ENCODE results near the gene ZNF33B.
A peak's percentile ranks its signal among the peaks of the same experiment; 100 is the strongest.

ZNF33B gene

GRCh38 chr10:42578019-42578418 is 60.4 kb downstream of the ZNF33B start:
- no peak overlapping the region for H3K27ac ChIP-seq
- TF ChIP-seq, protein P1, sequence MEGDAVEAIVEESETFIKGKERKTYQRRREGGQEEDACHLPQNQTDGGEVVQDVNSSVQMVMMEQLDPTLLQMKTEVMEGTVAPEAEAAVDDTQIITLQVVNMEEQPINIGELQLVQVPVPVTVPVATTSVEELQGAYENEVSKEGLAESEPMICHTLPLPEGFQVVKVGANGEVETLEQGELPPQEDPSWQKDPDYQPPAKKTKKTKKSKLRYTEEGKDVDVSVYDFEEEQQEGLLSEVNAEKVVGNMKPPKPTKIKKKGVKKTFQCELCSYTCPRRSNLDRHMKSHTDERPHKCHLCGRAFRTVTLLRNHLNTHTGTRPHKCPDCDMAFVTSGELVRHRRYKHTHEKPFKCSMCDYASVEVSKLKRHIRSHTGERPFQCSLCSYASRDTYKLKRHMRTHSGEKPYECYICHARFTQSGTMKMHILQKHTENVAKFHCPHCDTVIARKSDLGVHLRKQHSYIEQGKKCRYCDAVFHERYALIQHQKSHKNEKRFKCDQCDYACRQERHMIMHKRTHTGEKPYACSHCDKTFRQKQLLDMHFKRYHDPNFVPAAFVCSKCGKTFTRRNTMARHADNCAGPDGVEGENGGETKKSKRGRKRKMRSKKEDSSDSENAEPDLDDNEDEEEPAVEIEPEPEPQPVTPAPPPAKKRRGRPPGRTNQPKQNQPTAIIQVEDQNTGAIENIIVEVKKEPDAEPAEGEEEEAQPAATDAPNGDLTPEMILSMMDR (conservative IDR thresholded peaks at IDR 0.05): no peak

DNA sequence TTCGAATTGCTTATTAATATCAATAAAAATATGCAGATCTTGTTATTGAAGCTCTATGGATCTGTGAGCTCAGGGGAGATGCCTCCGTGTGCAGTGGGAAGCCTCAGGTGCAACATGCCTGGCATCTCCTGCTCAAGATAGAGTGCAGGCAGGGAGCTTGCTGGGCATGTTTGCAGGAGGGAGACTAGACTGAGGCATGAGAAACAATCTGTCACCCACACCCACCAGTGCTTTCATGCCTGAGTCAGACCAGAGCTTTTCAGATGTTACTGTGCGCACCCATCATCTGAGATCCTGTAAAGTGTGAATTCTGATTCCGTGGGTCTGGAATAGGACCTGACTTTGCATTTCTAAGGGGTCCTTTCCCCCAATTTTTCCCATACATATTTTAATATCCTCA is 62.0 kb downstream of the ZNF33B start:
- no peak overlapping the region for H3K27ac ChIP-seq
- TF ChIP-seq, protein P1 (conservative IDR thresholded peaks at IDR 0.05): no peak

DNA sequence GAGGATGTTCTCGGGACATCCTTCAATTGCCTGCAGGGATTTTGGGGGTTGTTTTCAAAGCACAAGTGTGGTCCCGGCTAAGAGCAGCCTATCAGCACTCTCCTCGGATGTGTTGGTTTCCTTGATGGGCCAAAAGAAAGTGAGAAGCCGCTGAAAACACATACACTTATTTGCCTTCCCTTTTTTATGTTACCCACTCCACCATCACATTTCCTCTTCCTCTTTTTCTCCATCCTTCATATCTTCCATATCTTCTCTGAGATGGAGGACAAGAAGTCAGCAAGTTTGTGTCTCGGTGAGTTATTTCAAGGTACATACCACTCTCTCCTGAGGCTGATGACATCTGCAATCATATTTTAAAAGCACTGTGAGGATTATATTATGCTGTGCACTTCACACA is 64.0 kb downstream of the ZNF33B start:
- TF ChIP-seq, protein P1 (conservative IDR thresholded peaks at IDR 0.05): no peak

GRCh38 chr10:42556931-42557330 is 81.4 kb downstream of the ZNF33B start:
- TF ChIP-seq, protein P1 (conservative IDR thresholded peaks at IDR 0.05): no peak
- H3K27ac ChIP-seq: no peak overlapping the region

More for the DNA sequence above, 64.0 kb downstream of the ZNF33B start:
- H3K27ac ChIP-seq: no peak overlapping the region

DNA sequence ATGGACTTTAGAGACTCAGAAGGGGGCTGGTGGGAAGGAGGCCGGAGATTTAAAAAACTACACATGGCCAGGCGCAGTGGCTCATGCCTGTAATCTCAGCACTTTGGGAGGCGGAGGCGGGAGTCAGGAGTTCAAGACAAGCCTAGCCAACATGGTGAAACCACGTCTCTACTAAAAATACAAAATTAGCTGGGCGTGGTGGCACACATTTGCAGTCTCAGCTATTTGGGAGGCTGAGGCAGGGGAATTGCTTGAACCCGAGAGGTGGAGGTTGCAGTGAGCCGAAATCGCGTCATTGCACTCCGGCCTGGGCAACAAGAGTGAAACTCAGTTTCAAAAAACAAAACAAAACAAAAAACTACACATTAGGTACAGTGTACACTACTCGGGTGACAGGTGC is 84.8 kb downstream of the ZNF33B start:
- peak overlapping the region; percentile 70 for H3K27ac ChIP-seq

GRCh38 chr10:42553064-42553407 is 85.3 kb downstream of the ZNF33B start:
- TF ChIP-seq, protein P1 (conservative IDR thresholded peaks at IDR 0.05): no peak
- H3K27ac ChIP-seq: peak overlapping the region; percentile 70

DNA sequence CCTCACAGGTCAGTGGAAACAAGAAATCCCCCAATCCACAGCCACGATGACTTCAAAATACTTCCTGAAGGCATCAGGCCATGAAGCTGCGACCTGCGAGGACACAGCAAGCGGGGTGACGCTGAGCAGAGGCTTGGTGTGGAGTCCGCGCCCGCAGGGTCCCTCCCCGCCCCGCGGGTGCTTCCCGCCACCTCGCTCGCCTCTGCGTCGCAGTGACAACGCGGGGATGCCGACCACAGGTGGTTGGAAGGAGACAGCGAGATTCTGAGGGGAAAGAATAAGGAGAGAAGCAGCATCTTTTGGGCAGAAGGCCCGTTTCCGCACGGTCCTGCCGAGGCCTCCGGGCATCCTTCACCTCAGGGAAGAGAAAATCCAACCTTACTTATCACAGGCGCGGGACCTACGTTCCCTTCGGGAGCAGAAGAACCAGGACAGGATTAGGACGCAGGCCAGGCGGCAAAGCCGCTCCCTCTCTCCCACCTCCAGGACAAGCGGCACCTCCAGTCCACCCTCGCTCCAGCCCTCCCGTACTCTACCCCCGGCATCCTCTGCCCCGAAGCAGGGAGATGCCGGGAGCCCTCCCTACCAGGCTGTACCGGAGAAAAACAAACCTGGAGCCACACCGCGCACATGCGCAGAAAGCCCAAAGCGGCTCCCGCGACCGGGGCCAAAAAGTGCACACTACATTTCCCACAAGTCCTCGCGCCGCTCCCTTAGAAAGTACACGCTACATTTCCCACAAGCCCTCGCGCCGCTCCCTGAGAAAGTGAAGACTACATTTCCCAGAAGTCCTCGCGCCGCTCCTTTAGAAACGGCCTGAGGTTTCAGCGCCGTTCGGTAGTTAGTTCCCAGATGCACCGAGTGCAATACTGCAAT is 85.9 kb downstream of the ZNF33B start:
- peak overlapping the region; percentile 70 for H3K27ac ChIP-seq
- TF ChIP-seq, protein P1 (conservative IDR thresholded peaks at IDR 0.05): no peak

DNA sequence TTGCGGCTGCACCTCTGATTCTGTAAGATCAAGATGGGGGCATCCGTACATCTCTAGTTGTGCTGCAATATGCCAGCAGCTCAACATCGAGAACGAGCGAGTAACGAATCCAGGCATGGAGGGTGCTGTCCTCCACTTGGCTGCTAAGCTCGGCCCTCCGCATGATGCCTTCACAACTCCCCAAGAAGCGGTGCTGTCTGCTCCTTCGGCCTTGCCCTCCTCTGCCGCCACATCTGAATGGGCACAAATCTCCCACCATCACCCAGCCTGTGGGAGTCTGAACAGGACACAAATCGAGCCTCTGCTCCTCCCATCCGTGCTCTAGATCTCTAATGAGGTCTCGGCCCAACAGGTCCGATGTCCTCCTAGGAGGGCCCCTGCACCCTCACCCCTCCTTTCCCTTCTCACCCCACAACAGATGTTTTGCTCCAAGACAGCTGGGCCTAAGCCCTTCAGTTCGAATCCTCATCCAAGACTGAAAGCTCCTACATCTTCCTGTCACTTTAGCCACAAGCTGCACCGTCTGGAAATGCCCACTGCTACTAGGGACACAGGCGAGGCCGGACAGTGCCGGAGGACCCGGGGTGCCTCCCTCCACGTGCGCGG is 86.7 kb downstream of the ZNF33B start:
- TF ChIP-seq, protein P1 (conservative IDR thresholded peaks at IDR 0.05): no peak
- H3K27ac ChIP-seq: peak overlapping the region; percentile 70

Data from VCaP (cell line).